Activated naive CD8-positive, alpha-beta T cell treated with anti-CD3 and anti-CD28 coated beads, Interleukin-2, amount 10 ng/mL, durations not matched to agents 7 days and 5 days (primary cell): ENCODE data around the gene SLC5A7. TPM values are rescaled to one million over a fixed set of nuclear protein-coding genes. Genes with fewer than 3 reads are reported as not detected.

ENCODE experiments used
- ATAC-seq: fragments of 150-1000 bp; cut with Tn5 transposase; one replicate; pipeline ENCODE4 v1.10.0; 2021; ENCODE audit warnings: low read depth, moderate library complexity
- POLR2A ChIA-PET: fragments of 350-600 bp; sonication (Branson Sonifier 250); formaldehyde crosslinking; loops from one replicate; lab custom pipeline; 2021; ENCODE audit warnings: antibody characterized with exemption; lab: Charles Lee
- DNase-seq: peaks from one replicate; pipeline ENCODE4 v3.0.0; 2021
- H3K27ac Mint-ChIP-seq: one replicate; pipeline ENCODE4 v1.8.0; 2022; ENCODE audit warnings: mild to moderate bottlenecking, mixed read lengths
- H3K27me3 Mint-ChIP-seq: one replicate; pipeline ENCODE4 v1.8.0; 2022; ENCODE audit warnings: mild to moderate bottlenecking, moderate library complexity, mixed read lengths
- H3K36me3 Mint-ChIP-seq: one replicate; pipeline ENCODE4 v1.8.0; 2021; ENCODE audit warnings: mild to moderate bottlenecking, mixed read lengths
- H3K4me1 Mint-ChIP-seq: one replicate; pipeline ENCODE4 v1.8.0; 2021; ENCODE audit warnings: mixed read lengths
- H3K4me3 Mint-ChIP-seq: one replicate; pipeline ENCODE4 v1.8.0; 2022; ENCODE audit warnings: mild to moderate bottlenecking, moderate library complexity, mixed read lengths
- H3K9me3 Mint-ChIP-seq: one replicate; pipeline ENCODE4 v1.8.0; 2021; ENCODE audit warnings: mixed read lengths
- total RNA-seq, 2 experiments: library from RNA; stranded (reverse); gene quantifications; one replicate each; pipeline ENCODE4 v1.2.3, GENCODE V29; 2021

Gene SLC5A7
- not detected for total RNA-seq

GRCh38 chr2:107986278-107987217 is at the start of gene SLC5A7:
Gene SLC5A7 (plus strand): TSS chr2:107986524. CDS start chr2:107988156, 1,632 bp downstream.
- ATAC-seq (no peak), DNase-seq (no peak)
- H3K9me3 Mint-ChIP-seq, result no peaks in the 10 kb centered on the region
- POLR2A ChIA-PET, result no interaction called here
- H3K4me1 Mint-ChIP-seq, result no peaks in the 10 kb centered on the region
- H3K27me3 Mint-ChIP-seq, result peaks cover 13% of the 10 kb centered on the region
- H3K27ac Mint-ChIP-seq, result no peak within 1 kb of the TSS
- no peaks in the 10 kb centered on the region for H3K36me3 Mint-ChIP-seq
- H3K4me3 Mint-ChIP-seq, result no peak within 1 kb of the TSS

- DNase-seq, result no peak
- no peaks in the 10 kb centered on the region for H3K9me3 Mint-ChIP-seq
- no peak overlapping the region for H3K27ac Mint-ChIP-seq
- no peaks in the 10 kb centered on the region for H3K27me3 Mint-ChIP-seq
- H3K4me1 Mint-ChIP-seq, result no peaks in the 10 kb centered on the region
- no peak for ATAC-seq
- POLR2A ChIA-PET, result no interaction called here
- H3K4me3 Mint-ChIP-seq, result no peak overlapping the region
- H3K36me3 Mint-ChIP-seq, result no peaks in the 10 kb centered on the region
Measured at GRCh38 chr2:107961395-107961794, 24.9 kb upstream of the SLC5A7 start.

GRCh38 chr2:107964185-107964584 is 22.1 kb upstream of the SLC5A7 start:
- H3K4me3 Mint-ChIP-seq, result no peak overlapping the region
- POLR2A ChIA-PET, result no interaction called here
- no peak for ATAC-seq
- DNase-seq, result no peak
- no peaks in the 10 kb centered on the region for H3K9me3 Mint-ChIP-seq
- H3K4me1 Mint-ChIP-seq, result no peaks in the 10 kb centered on the region
- no peak overlapping the region for H3K27ac Mint-ChIP-seq
- no peaks in the 10 kb centered on the region for H3K27me3 Mint-ChIP-seq
- H3K36me3 Mint-ChIP-seq, result no peaks in the 10 kb centered on the region

GRCh38 chr2:107984707-107985106 is 1.6 kb upstream of the SLC5A7 start:
- Mint-ChIP-seq H3K4me1 (no peaks in the 10 kb centered on the region), H3K36me3 (no peaks in the 10 kb centered on the region), H3K4me3 (no peak overlapping the region), H3K9me3 (no peaks in the 10 kb centered on the region), H3K27ac (no peak overlapping the region), H3K27me3 (peaks cover 13% of the 10 kb centered on the region)
- ATAC-seq (no peak), DNase-seq (no peak)
- POLR2A ChIA-PET, result no interaction called here

- ATAC-seq (no peak), DNase-seq (no peak)
- Mint-ChIP-seq H3K4me3 (no peak overlapping the region), H3K27me3 (peaks cover 13% of the 10 kb centered on the region), H3K27ac (no peak overlapping the region), H3K9me3 (no peaks in the 10 kb centered on the region), H3K36me3 (no peaks in the 10 kb centered on the region), H3K4me1 (no peaks in the 10 kb centered on the region)
- POLR2A ChIA-PET, result no interaction called here
Measured at GRCh38 chr2:107988108-107988507, 1.8 kb downstream of the SLC5A7 start.

- no peak overlapping the region for H3K4me3 Mint-ChIP-seq
- H3K27me3 Mint-ChIP-seq, result peaks cover 13% of the 10 kb centered on the region
- no peak for ATAC-seq
- H3K27ac Mint-ChIP-seq, result no peak overlapping the region
- H3K9me3 Mint-ChIP-seq, result no peaks in the 10 kb centered on the region
- POLR2A ChIA-PET, result no interaction called here
- H3K36me3 Mint-ChIP-seq, result no peaks in the 10 kb centered on the region
- no peak for DNase-seq
- no peaks in the 10 kb centered on the region for H3K4me1 Mint-ChIP-seq
Measured at GRCh38 chr2:107989445-107989844, 3.1 kb downstream of the SLC5A7 start.

- Mint-ChIP-seq H3K4me3 (no peak overlapping the region), H3K9me3 (no peaks in the 10 kb centered on the region), H3K4me1 (no peaks in the 10 kb centered on the region), H3K27ac (no peak overlapping the region), H3K27me3 (peaks cover 11% of the 10 kb centered on the region), H3K36me3 (no peaks in the 10 kb centered on the region)
- POLR2A ChIA-PET, result no interaction called here
- DNase-seq (no peak), ATAC-seq (no peak)
Measured at GRCh38 chr2:107990718-107991117, 4.4 kb downstream of the SLC5A7 start.

- Mint-ChIP-seq H3K4me3 (no peak overlapping the region), H3K36me3 (no peaks in the 10 kb centered on the region), H3K9me3 (no peaks in the 10 kb centered on the region), H3K27ac (no peak overlapping the region), H3K4me1 (no peaks in the 10 kb centered on the region), H3K27me3 (peaks cover 3% of the 10 kb centered on the region)
- ATAC-seq (no peak), DNase-seq (no peak)
- POLR2A ChIA-PET, result no interaction called here
Measured at GRCh38 chr2:107992069-107992468, 5.7 kb downstream of the SLC5A7 start.

GRCh38 chr2:107999158-107999557 is 12.8 kb downstream of the SLC5A7 start:
- Mint-ChIP-seq H3K9me3 (no peaks in the 10 kb centered on the region), H3K4me1 (no peaks in the 10 kb centered on the region), H3K27ac (no peak overlapping the region), H3K4me3 (no peak overlapping the region), H3K27me3 (no peaks in the 10 kb centered on the region), H3K36me3 (no peaks in the 10 kb centered on the region)
- DNase-seq (no peak), ATAC-seq (no peak)
- POLR2A ChIA-PET, result no interaction called here

- DNase-seq (no peak), ATAC-seq (no peak)
- POLR2A ChIA-PET, result no interaction called here
- peaks cover 6% of the 10 kb centered on the region for H3K9me3 Mint-ChIP-seq
- no peak overlapping the region for H3K27ac Mint-ChIP-seq
- H3K4me1 Mint-ChIP-seq, result no peaks in the 10 kb centered on the region
- no peak overlapping the region for H3K4me3 Mint-ChIP-seq
- H3K27me3 Mint-ChIP-seq, result no peaks in the 10 kb centered on the region
- no peaks in the 10 kb centered on the region for H3K36me3 Mint-ChIP-seq
Measured at GRCh38 chr2:108010912-108011591, 24.7 kb downstream of the SLC5A7 start.

GRCh38 chr2:108013305-108013704 is 27.0 kb downstream of the SLC5A7 start:
- H3K36me3 Mint-ChIP-seq, result no peaks in the 10 kb centered on the region
- ATAC-seq (no peak), DNase-seq (no peak)
- H3K9me3 Mint-ChIP-seq, result peaks cover 6% of the 10 kb centered on the region
- POLR2A ChIA-PET, result no interaction called here
- no peak overlapping the region for H3K27ac Mint-ChIP-seq
- no peaks in the 10 kb centered on the region for H3K4me1 Mint-ChIP-seq
- H3K27me3 Mint-ChIP-seq, result no peaks in the 10 kb centered on the region
- no peak overlapping the region for H3K4me3 Mint-ChIP-seq

- H3K4me3 Mint-ChIP-seq, result no peak overlapping the region
- no peaks in the 10 kb centered on the region for H3K4me1 Mint-ChIP-seq
- POLR2A ChIA-PET, result no interaction called here
- no peaks in the 10 kb centered on the region for H3K36me3 Mint-ChIP-seq
- ATAC-seq, result no peak
- no peak for DNase-seq
- H3K27ac Mint-ChIP-seq, result no peak overlapping the region
- no peaks in the 10 kb centered on the region for H3K9me3 Mint-ChIP-seq
- H3K27me3 Mint-ChIP-seq, result no peaks in the 10 kb centered on the region
Measured at GRCh38 chr2:108022628-108023027, 36.3 kb downstream of the SLC5A7 start.

GRCh38 chr2:108023776-108024175 is 37.5 kb downstream of the SLC5A7 start:
- H3K36me3 Mint-ChIP-seq, result no peaks in the 10 kb centered on the region
- H3K27me3 Mint-ChIP-seq, result no peaks in the 10 kb centered on the region
- no peaks in the 10 kb centered on the region for H3K4me1 Mint-ChIP-seq
- no peaks in the 10 kb centered on the region for H3K9me3 Mint-ChIP-seq
- DNase-seq, result no peak
- POLR2A ChIA-PET, result no interaction called here
- no peak overlapping the region for H3K27ac Mint-ChIP-seq
- H3K4me3 Mint-ChIP-seq, result no peak overlapping the region
- no peak for ATAC-seq
